GM21528 (cell line): ENCODE measurements around the gene LYPLAL1.
"Not testable (repeated sequence)": the region's sequence is repeated elsewhere in the genome, so short reads cannot be mapped to it uniquely, and the experiment has no call there.

Experiments used
- ATAC-seq: cut with Tn5 transposase; IDR thresholded peaks from one replicate; pipeline ENCODE4 v1.9.1; 2021; ENCODE audit warnings: mild to moderate bottlenecking, moderate library complexity; ENCODE audit not compliant: unreplicated experiment, low FRiP score

LYPLAL1 gene

GRCh38 chr1:219209578-219209977 lies 35.9 kb downstream of the LYPLAL1 start:
- no peak for ATAC-seq

GRCh38 chr1:219210067-219210466 lies 36.4 kb downstream of the LYPLAL1 start:
- no peak for ATAC-seq

DNA sequence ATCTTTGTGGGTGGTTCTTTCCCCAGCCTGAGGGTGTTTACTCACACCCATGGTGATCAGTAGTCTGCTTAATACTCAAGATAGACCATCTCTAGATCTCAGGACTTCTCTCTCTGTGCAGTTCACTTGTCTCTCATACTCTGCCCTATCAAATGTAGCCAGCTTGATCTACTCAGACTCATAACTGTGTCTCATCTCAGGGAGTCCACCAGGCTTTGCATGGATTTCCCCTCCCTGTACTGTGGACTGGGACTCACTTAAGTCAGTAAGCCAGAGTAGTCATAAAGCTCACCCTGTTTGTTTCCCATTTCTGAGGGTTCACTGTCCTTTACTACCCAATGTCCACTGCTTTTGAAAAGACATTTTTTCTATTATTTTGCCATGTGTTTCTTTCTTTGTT lies 41.8 kb downstream of the LYPLAL1 start:
- ATAC-seq, result no peak

GRCh38 chr1:219220945-219221344 lies 47.3 kb downstream of the LYPLAL1 start:
- ATAC-seq, result peak; percentile 92

DNA sequence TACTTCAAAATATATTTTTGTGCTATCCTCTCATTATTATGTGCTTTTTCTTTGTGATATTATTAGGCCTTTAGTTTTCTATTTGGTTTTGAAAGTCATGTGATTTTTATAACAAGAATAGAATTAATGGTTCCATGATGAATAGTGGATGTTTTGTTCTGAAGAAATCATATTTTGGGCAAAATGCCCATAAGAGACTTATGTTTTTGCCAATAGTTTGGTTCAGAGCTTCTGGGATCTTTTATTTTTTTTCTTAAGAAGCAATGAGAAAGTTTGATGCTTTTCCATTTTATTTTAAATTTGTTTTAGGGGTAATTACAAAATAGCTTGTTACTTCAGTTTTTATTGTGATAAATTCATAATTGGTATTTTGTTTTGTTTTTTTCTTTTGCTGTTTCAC lies 49.8 kb downstream of the LYPLAL1 start:
- no peak for ATAC-seq

GRCh38 chr1:219226196-219226595 lies 52.5 kb downstream of the LYPLAL1 start:
- ATAC-seq, result no peak

DNA sequence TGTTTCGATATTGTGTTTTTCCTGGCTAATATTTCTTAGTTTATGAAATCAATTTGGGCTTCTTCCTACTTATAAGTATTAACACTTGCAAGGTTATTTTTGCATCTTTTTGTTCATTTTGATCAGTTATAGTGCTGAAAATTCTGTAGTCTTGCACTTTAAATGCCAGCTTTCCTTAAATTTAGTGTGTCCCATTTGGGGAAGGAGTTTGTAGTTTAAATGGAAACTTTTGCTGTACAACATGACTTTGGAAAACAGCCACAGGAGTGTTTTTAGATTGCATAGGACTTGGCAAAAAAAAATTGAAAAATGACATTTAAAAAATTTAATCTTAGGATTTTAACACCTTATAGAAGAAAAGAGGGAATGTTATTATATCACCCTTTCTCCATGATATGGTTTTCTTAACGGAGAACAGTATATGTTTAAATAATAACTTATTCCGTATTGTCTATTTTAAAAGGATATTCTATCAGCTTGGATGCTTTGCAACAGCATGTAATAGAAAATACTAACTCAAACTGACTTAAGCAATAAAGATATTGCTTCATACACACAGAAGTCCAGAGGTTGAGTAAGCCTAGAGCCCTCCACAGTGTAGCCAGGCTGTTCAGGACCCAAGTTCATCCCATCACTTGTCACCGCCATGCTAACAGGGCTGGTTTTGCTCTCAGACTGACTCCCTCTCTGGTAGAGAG lies 53.8 kb downstream of the LYPLAL1 start:
- ATAC-seq, result no peak

DNA sequence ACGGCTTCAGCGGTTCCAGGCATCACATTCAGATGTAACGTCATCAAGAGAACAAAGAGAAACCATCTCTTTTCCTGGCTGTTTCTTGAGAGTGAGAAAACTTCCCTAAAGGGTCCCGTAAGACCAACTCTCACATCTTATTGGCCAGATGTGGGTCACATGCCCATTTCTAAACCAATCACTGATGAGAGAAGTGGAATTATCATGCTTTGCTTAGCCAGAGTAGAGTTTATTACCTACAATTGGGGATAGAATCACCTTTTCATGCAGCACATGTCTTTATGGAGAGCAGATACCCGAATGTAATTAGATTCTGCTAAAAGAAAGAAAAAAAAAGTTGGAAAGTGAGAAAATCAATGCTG lies 54.4 kb downstream of the LYPLAL1 start:
- ATAC-seq, result no peak

DNA sequence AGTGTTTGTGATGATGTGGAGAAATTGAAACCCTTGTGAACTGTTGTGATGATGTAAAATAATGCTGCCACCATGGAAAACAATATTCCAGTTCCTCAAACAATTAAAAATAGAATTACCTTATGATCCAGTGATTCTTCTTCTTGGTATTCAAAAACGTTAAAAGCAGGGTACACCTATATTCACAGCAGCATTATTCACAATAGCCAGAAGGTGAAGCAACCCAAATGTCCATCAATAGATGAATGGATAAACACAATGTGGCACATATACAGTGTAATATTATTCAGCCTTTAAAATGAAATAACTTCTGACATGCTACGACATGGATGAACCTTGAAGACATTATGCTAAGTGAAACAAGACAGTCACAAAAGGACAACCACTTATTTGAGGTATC lies 59.2 kb downstream of the LYPLAL1 start:
- no peak for ATAC-seq

DNA sequence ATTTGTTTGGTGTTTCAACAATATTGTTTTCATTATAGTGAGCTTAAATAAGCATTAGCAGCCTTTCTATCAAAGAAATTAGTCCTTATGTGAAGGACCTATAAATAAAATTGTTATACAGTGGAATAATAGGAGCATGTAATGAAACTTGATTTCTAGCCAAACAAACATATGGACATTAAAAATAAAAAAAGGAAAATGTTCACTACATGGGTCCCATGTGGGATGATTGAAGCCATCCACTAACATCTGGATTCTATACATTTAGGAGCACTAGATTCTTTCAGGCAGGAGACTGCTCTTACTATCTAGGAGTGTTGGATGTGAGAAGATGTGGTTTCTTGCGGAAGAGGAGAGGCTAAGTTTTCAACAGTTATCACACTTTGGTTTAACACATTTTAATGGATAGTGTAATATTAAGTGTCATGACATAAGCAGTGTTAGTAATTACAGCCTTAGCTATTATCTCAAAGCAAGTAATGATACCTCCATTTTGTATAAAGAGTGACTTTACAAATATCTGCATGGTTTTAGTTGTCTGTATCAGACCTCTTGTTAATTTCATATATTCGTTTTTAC lies 62.3 kb downstream of the LYPLAL1 start:
- ATAC-seq, result no peak

DNA sequence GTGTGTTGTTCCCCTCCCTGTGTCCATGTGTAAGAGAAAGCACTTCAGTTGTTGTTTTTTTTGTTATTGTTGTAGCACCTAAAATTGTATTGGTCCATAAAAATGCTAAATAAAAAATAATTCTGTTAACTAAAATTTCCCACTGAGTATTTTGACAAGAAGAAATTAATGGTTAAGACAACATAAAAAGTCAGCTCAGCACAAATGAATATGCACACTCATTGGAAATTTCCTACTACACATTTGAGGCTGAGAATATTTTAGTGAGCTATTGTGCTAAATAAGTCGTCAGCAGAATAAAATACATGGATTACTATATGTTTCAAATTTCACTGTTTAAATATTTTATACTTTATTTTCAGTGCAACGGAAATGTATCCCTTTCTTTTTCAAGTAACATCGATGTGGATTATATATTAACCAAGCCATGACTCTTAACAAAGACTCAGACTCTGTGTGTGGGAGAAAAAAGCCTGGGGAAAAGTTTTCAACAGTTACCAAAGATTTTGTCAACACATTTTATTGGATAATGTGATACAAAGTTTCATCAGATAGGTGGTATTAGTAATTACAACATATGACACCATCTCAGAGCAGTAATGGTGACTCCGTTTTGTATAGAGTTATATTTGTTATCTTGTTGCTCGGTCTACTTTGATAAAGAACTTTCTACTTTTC lies 63.4 kb downstream of the LYPLAL1 start:
- ATAC-seq, result no peak

DNA sequence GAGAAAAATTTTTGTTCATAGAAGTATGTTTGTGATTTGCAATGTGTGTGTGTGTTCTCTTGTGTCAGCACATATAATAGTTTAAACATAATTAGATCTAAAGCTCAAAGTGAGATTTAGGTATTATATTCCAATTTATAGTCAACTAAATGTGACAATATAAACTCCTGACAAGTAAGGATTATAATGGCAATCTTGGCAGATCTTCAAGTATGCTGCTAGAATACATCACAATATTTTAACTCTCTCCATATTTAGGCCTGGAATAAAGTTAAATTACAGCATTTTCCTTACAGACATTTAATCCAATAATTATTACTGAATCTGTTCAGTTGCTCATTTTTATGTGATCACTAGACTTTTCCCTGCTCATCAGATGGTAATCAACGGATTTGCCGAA lies 65.8 kb downstream of the LYPLAL1 start:
- no peak for ATAC-seq

DNA sequence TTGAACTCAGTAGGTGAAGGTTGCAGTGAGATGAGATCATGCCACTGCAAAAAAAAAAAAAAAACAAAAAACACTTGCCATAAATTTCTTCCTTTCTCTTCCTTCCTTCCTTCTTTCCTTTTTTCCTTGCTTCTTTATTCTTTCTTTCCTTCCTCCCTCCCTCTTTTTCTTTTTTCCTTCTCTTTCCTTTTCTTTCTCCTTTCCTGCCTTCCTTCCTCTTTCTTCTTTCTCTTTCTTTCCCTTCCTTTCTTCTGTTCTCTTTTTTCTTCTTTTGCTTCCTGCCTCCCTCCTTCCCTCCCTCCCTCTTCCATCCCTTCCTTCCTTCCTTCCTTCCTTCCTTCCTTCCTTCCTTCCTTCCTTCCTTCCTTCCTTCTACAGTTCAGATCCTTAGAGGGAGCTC lies 71.2 kb downstream of the LYPLAL1 start:
- ATAC-seq, result no peak

- ATAC-seq, result no peak
These were observed 73.8 kb downstream of the LYPLAL1 start for GRCh38 chr1:219247441-219247840.

- ATAC-seq, result not testable (repeated sequence)
These were observed 76.8 kb downstream of the LYPLAL1 start for GRCh38 chr1:219250468-219250867.

DNA sequence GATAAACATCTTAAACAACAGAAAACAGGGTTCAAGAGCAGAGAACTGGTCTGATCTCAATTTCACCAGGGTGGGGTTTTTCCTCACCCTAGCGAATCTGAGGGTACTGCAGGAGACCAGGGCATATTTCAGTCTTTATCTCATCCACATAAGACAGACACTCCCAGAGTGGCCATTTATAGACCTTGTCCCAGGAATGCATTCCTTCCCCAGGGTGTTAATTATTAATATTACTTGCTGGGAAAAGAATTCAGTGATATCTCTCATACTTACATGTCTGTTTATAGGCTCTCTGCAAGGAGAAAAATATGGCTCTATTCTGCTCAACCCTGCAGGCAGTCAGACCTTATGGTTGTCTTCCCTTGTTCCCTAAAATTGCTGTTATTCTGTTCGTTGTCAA lies 84.1 kb downstream of the LYPLAL1 start:
- ATAC-seq, result no peak

DNA sequence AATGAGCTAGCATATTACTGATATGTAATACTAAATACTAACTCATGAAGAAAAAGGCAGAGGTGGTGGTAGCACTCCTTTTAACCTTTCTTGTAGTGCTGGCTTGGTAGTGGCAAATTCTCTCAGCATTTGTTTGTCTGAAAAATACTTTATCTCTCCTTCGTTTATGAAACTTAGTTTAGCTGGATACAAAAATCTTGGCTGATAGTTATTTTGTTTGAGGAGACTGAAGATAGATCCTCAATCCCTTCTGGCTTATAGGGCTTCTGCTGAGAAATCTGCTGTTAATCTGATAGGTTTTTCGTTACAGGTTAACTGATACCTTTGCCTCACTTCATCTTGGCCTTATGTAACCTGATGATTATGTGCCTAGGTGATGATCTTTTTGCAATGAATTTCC lies 87.8 kb downstream of the LYPLAL1 start:
- no peak for ATAC-seq
